GM19239 (cell line): Measurements from ENCODE around the gene UFD1.
A peak's percentile ranks its signal among the peaks of the same experiment; 100 is the strongest.
"Not testable (repeated sequence)": the region's sequence is repeated elsewhere in the genome, so short reads cannot be mapped to it uniquely, and the experiment has no call there.

Experiments used
- DNase-seq: peaks from one replicate; pipeline ENCODE4 v3.0.0; 2011; ENCODE audit warnings: low spot score; ENCODE audit not compliant: insufficient read length
- FAIRE-seq: peaks from 2 replicates; lab custom pipeline; 2011; peaks lifted over from hg19 to GRCh38; lab: Jason Lieb, UNC

Gene UFD1

DNA sequence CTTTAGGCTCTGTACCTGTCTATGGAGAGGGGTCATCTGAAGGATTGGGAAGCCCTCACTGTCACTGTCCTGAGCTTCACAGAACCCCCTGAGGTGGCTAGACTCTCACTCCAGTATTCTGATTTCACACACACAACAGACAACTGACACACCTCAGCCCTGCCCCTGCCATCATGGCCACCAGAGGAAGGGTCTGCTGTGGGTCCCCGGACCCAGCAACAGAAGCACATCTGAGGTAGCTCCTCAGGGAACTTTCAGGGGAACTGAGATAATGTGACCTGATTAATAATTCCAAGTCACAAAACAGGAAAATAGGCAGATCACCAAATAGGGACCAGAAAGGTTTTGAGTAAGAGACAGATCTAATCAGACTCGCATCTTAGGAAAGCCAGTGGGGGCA lies 24.0 kb downstream of the UFD1 start:
- FAIRE-seq (no peak), DNase-seq (no peak)

DNA sequence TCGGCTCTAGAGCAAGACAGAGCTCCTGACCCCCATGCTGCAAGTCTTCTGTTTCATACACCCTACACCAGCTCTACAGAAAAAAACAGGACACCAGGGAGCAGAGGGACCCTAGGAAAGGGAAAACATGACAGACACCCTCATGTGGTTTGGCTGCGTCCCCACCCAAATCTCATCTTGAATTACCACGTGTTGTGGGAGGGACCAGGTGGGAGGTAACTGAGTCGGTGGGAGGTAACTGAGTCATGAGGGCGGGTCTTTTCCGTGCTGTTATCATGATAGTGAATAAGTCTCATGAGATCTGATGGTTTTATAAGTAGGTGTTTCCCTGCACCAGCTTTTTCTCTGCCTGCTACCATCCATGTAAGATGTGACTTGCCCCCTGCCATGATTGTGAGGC lies 24.8 kb downstream of the UFD1 start:
- FAIRE-seq, result no peak

DNA sequence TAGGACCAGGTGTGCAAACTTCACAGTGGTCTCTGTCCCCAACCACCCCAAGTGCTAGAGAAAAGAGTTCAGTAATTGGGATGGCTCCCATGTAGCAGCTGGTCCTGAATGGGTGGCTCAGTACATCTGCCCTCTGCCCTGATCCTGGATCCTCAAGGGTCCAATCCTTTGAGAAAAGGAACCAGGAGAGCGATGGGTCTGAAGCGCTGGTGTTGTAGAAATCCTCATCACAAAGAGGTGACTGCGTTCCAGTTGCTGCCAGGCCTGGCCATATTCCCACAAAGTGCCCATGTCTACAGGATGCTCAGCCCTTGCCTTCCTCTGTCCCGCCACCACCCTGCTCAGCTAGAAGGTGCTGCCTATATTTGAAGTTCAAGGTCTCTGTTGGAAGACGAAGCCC lies 25.3 kb downstream of the UFD1 start:
- DNase-seq, result no peak
- FAIRE-seq, result no peak

More for the DNA sequence above, 24.8 kb downstream of the UFD1 start:
- no peak for DNase-seq

- FAIRE-seq, result no peak
- no peak for DNase-seq
Measured at GRCh38 chr22:19451570-19451969, 27.4 kb downstream of the UFD1 start.

DNA sequence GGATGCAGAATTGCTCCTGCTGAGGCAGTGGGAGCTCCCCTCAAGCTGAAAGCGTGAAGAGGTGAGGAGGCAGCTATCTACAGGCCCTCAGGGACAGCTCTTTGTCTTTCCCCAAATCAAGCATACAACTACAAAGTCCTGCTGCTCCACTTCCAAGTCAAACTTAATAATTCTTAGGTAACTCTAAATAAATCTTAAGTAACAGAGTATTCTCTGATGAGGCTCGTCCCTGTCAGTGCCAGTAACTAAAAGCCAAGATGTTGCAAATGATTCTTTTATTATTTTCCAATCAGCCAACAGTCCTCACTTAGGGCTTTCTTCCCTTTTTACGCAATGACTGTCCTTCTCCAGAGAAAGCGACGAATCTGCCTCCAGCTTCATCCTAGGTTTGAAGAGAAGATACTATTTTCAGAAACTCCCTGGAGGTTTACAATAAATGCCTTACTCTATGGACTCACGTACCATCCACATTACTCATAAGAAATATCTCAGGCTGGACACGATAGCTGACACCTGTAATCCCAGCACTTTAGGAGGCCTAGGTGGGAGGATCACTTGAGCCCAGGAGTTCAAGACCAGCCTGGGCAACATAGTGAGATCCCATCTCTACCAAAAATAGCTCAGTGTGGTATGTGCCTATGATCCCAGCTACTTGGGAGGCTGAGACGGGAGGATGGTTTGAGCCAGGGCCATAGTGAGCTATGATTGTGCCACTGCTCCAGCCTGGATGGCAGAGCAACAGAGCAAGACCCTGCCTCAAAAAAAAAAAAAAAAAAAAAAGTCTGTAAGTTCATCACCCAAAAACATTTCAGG lies 28.4 kb downstream of the UFD1 start:
- no peak for DNase-seq
- no peak for FAIRE-seq

GRCh38 chr22:19449422-19449767 lies 29.6 kb downstream of the UFD1 start:
- DNase-seq, result no peak
- no peak for FAIRE-seq

DNA sequence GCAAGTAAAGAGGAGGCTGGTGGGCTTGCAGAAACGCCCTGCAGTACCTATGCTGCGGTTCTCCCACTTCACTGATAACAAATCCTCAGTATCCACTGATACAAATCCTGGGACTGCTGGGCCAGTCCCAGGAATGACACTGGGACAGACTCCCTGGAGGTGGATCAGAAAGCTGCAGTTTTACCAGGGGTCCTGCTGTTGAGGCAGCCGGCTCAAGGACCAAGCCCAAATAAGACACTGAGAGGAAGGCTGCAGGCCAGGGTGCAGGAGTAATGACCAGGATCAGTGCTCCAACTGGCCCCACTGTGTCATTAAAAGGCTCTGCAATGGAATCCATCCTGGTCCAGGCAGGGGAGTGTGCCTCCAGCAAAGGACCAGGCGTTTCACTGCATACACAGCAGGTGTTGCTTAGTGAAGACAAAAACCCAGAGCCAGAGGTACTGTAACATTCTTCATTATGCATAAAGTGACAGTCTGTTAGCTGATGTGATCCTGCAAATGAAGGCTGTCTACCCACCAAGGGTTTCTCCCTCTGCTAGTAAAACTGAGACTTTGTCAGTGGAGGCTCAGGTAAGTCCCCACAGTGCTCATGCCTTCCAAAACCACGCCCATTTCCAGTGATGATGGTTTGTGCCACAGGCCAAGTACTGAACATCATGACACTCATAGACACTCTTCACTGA lies 30.1 kb downstream of the UFD1 start:
- DNase-seq (peak; percentile 16), FAIRE-seq (peak; percentile 81)

DNA sequence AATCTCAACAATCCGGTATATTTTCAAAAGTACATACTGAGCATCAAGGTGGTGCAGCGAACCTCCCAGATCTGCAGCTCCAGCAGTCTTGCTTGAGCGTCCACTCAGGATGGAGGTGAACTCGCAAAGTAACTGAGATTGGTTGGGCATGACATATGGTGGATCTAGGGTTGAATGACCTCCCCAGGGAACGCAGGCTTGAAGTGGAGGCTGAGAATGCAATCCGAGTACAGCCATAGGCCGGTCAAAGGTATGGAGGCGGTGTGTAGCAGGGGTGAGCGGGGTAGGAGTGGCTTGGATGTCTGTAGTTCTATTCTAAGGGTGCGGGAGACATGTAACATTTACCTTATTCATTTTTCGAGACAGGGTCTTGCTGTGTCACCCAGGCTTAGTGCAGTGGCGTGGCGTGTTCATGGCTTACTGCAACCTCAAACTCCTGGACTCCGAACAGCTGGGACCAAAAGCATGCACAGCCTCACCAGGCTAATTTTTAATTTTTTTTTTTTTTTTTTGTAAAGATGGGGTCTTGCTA lies 30.9 kb downstream of the UFD1 start:
- peak; percentile 71 for DNase-seq
- peak; percentile 83 for FAIRE-seq

GRCh38 chr22:19447330-19448075 lies 31.5 kb downstream of the UFD1 start, which contains the start of gene C22orf39:
C22orf39 (minus strand) TSS chr22:19447711; CDS start chr22:19447688, 23 bp downstream.
- DNase-seq, result peak; percentile 95
- peak; percentile 90 for FAIRE-seq

DNA sequence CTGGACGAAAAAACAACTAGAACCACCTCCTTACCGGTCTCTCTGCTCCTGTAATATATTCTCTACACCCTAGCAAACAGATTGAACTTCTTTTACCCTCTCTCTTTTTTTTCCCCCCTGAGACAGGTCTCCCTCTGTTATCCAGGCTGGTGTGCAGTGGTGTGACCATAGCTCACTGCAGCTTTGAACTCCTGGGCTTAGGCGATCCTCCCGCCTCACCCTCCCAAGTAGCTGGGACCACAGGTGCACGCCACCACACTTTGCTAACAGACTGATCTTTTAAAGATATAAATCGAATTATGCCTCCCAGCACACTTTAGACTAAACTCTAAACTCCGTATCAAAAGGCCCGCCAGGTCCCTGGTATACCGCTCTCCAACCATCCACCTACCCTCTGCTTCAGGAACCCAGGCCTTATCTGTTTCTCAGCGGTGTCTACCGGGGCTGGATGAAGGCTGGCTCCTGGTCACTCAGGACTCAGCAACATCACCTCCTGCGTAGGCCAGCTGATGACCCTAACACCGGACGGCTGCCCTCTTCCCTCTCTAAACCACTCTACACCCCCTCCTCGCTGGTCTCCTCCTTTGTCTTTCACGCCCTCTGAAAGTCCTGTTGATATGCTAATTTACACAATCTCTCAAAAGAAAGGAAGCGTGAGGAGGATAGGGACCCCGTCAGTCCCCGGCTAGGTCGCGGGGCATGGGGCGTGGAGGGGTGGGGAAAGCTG lies 32.2 kb downstream of the UFD1 start:
- no peak for DNase-seq
- FAIRE-seq, result peak; percentile 49

- not testable (repeated sequence) for FAIRE-seq, DNase-seq
Measured at GRCh38 chr22:19445279-19445982, 33.6 kb downstream of the UFD1 start.

DNA sequence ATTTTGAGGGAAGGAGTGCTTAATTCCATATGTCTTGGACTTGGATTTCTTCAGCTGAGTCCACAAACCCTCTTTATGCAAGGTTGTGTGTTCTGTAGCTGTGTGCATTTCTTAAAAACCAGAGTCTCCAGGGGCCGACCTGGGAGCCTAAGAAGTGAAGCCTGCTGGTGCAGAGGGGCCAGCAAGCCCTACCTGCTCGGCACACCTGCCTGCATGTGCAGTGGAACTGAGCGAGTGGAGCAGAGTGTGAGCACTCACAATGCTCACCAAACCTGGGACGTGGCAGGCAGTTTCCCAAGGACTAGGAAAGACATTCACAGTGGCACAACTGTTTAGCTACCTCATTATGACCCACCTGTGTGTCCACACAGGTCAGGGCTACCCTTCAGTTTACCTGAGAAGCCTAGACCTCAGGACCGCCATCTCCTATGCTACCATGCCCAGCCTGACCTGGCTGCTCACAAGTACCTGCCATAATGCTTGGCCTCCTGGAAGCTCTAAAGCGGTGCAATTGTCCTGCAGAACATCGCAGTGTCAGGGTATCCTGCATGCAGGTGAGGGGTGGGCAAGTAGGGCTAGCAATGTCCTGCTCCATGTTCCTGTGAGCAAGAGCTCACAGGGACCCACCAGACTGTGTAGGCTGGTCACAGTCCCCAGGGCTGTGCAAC lies 35.3 kb downstream of the UFD1 start:
- DNase-seq (no peak), FAIRE-seq (no peak)

- FAIRE-seq (no peak), DNase-seq (no peak)
Measured at GRCh38 chr22:19442166-19442565, 36.8 kb downstream of the UFD1 start.

- FAIRE-seq, result no peak
Measured at GRCh38 chr22:19440411-19441195, 38.4 kb downstream of the UFD1 start.

DNA sequence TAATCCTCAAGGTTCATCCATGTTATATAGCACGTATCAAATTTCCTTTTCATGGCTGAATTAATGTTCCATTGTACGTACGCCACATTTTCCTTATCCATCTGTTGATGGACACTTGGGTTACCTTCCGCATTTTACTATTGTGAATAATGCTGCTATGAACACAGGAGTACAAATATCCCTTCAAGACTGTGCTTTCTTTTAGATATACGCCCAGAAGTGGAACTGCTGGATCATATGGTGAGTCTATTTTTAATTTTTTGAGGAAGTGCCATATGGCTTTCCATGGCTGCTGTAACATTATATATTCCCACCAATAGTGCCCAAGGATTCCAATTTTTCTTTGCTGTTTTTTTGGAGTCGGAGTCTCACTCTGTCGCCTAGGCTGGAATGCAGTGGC lies 40.7 kb downstream of the UFD1 start:
- DNase-seq (no peak), FAIRE-seq (no peak)

More at GRCh38 chr22:19440411-19441195, 38.4 kb downstream of the UFD1 start:
- no peak for DNase-seq

DNA sequence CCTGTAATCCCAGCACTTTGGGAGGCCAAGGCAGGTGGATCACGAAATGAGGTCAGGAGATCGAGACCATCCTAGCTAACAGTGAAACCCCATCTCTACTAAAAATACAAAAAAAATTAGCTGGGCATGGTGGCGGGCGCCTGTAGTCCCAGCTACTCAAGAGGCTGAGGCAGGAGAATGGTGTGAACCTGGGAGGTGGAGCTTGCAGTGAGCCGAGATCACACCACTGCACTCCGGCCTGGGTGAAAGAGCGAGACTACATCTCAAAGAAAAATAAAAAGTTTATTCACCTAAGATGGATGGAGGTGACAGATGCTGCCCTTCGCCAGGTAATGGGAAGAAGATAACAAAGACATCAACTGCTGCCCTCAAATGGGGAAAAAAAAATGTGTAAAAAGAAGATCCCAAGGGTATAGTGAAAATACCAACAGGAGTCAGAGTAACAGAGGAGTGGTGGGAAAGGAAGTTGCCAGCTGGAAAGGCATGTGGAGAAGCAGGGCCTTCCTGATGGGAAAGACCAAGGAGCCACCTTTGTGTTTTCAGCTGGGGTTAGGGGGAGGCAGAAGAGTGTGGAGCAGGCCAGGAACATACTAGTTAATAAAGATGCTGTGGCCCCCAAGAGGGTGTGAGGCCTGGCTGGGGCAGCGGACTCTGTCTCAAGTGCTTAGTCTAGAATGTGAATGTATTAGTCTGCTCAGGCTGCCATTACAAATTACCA lies 42.4 kb downstream of the UFD1 start:
- not testable (repeated sequence) for FAIRE-seq, DNase-seq

GRCh38 chr22:19434829-19435580 lies 44.0 kb downstream of the UFD1 start:
- FAIRE-seq, result no peak
- no peak for DNase-seq
